Iris pigment epithelial cell (primary cell): ENCODE measurements around the gene ADGRG3.

Experiments
- DNase-seq: peaks from one replicate; pipeline ENCODE4 v3.0.0-alpha.2; 2011; ENCODE audit warnings: low read depth

The ADGRG3 gene

DNA sequence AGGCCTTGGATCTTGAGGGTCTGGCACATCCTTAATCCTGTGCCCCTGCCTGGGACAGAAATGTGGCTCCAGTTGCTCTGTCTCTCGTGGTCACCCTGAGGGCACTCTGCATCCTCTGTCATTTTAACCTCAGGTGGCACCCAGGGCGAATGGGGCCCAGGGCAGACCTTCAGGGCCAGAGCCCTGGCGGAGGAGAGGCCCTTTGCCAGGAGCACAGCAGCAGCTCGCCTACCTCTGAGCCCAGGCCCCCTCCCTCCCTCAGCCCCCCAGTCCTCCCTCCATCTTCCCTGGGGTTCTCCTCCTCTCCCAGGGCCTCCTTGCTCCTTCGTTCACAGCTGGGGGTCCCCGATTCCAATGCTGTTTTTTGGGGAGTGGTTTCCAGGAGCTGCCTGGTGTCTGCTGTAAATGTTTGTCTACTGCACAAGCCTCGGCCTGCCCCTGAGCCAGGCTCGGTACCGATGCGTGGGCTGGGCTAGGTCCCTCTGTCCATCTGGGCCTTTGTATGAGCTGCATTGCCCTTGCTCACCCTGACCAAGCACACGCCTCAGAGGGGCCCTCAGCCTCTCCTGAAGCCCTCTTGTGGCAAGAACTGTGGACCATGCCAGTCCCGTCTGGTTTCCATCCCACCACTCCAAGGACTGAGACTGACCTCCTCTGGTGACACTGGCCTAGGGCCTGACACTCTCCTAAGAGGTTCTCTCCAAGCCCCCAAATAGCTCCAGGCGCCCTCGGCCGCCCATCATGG, 4.0 kb upstream of the ADGRG3 start:
- no peak for DNase-seq

DNA sequence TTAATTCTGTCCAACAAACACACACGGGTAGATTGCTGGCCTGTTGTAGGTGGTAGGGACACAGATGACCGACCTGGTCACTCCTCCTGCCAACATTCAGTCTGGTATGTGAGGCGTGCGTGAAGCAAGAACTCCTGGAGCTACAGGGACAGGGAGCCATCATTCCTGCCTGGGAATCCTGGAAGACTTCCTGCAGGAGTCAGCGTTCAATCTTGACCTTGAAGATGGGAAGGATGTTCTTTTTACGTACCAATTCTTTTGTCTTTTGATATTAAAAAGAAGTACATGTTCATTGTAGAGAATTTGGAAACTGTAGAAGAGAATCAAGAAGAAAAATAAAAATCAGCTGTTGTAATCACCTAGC, 3.5 kb upstream of the ADGRG3 start:
- no peak for DNase-seq

DNA sequence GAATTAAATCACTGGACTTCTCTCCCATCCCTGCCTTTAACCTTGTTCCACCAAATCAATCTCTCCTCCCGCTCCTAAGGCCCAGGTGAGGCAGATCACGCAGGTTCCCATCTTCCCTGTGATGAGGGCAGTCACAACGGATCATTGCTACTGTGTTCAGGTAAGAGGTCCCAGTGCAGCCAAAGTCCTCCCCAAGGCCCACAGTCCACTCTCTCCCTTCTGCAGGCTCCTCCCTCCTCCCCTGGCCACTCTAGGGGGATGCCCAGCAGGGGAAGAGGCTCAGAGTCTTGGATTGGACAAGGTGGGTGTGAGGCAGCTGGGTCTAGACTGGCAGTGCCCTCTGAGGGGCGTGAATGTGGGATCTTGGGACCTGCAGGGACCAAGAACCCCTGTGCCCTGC, 2.6 kb upstream of the ADGRG3 start:
- no peak for DNase-seq

DNA sequence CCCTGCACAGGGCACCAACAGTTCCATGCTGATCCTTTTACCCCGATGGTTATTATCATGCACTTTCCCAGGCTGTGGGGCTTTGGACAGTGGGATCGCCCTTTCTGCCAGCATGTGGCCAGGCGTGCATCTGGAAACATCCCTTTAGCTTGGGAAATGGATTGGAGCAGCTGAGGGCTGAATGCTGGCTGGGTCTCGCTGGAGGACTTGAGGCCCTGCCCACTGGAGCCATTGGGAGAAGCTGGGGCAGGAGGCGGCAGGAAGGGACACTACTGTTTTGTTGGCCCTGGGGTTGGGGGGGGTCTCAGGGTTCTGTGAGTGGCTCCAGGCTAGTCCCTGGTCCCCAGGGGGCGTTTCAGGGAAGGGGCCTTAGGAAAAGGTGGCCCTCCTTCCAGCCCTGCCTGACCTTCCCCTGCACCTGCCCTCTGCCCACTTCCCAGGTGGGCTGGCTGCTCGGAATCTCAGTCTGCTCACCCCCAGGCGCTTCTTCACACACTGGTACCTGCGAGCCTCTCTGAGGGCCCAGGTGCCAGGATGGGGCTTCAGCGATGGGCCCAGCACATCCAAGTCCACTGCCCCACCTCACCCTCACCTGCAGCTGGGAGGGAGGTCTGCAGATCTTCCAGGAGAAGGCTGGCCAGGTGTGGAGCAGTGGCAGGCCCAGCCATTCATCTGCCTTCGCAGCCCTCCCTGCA, 1.6 kb upstream of the ADGRG3 start:
- no peak for DNase-seq

DNA sequence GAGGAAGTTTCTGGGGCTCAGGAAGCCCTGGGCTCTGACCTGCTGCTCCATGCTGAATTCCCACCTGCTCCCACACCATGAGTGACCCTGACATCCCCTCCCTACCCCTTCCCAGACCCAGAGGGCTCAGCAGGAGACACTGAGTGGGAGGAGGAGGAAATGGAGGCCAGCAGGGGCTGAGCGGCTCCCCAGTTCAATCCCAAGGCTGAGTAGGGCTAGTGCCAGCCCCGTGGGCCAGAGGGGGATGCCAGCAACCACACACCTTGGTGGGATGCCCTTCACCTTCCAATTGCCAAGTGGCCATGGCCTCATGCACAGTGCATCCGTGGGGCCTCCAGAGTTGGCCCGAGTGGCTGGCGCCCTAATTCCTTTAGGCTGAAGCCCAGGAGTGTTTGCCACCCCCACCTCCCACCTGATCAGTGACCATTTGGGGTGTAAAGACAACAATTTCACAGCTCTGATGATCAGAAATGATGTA, 1.0 kb upstream of the ADGRG3 start:
- no peak for DNase-seq

DNA sequence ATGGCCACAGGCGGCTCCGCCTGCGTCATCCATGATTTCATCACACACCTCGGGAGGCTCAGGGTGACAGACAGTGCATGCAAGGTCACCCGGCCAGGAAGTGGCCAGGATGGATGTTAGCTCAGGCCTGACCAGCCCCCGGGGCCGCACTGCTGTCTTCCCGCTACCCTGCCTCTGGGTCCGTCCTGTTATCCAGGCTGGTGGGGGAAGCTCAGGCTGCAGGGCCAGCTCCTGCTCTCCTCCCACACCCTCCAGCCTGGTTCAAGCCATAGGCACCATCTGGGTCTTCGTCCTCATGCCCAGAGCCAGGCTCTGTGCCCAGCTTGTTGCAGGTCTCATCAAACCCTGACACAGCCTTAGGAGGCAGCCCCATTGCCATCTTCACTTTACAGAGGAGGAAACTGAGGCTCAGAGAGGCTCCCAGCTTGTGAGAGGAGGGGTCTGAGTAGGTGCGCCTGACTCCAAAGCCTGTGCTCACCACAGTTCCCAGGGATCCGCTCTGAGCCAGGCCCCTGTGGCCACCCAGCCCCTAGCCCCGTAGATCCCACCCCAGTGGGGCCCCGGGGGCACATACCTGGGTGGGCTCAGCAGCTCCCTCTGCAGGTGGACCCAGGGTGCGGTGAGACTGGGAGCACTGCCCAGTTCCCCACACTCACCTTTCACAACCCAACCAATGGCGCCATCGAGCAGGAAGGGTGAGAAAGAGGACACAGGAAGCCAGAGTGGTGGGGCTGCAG, 412 bp upstream of the ADGRG3 start:
- peak; percentile 84 for DNase-seq

DNA sequence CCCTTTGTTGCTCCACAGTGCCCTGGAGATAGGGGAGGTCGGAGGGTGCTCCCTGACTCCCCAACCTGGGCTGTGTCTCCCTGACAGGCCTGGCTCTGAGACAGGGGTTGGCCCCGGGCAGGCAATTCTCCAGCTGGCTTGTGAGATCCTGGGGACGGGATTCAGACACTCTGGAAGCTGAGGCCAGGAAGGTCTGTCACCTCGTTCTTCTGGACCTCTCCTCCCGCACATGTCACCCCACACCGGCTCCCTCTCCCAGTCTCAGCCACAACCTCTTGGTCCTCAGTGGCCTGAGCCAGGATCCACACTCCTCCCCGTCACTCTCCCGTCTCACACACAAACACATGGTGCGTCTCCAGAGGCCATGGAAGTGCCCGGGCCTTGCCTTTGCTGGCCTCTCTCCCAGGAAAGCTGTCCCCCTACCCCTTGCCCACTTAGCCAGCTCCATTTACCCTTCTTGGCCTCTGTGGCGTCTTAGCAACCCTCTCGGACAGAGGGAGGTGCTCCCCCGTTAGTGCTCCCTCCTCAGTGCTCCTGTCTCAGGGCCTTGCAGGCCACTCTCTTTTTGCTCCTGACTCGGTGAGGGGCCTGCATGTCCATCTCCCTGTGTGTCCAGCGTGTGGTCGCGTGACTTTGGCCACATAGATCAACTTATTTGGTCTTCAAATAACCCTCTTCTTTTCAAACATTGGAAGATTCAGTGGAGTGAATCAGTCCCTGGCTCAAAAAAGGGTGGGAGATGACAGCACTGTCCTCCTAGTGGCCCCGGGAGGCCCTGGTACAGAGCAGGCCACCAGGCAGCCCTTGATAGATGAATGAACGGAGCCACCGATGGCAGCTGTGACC, 747 bp downstream of the ADGRG3 start:
- DNase-seq: no peak

DNA sequence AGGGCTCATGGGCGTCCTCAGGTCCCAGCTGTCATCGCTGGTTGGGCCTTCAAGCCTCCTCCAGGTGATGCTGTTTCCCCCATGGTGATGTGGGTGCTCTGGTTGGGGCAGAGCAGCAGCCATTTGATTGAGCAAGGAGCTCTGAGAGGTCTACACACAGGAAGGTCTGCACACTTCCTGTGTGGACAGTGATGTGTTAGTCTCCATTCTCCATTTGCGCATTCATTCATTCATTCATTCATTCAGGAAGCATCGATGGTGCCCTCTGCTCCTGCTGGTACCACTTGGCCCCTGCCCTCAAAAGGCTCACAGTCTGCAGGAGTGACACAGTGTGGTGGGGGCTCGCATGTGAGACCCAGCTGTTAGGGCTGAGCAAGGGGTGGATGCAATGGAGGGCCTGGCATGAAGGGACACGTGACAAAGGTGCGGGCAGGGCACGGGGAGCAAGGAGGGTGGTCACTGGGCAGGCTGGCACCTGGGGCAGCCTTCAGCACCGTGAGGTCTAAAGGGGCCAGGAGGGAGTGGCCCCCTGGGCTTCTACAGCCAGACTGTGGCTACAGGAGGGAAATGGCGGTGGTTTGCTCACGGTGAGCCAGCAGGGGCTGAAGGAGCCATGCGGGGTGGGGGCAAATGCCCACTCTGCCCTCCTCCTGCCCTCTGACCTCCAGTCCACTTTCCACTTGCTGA, 1.5 kb downstream of the ADGRG3 start:
- DNase-seq: no peak

DNA sequence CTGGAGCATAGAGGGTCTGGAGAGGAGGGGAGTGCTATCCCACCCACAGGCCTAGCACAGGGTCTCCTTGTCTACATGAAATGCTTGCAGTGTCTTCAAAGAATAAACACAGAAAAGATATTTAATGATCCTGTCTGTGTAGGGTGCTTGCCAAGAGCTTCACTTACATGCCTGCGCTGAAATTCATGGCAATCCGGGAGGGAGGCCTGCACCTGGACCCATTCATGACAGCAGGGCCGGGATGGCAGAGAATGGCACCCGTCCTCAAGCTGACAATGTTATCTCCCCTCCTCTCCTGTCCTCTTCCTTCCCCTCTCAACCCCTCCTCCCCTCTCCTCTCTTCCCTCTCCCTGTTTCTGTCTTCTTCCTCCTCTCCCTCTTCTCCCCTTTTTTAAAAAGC, 2.1 kb downstream of the ADGRG3 start:
- DNase-seq: no peak

DNA sequence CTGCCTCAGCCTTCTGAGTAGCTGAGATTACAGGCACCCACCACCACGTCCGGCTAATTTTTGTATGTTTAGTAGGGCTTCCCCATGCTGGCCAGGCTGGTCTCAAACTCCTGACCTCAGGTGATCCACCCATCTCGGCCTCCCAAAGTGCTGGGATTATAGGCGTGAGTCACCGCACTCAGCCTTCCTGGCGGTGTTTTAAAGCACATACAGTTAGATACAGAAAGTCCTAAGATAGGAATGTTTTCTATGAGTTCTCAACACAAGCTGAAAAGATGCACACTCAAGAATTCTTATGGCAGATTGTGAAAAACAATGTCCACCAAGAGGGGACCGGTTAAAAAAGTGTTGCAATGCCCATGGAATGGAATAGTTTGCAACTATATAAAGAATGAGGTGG, 3.3 kb downstream of the ADGRG3 start:
- peak; percentile 80 for DNase-seq

DNA sequence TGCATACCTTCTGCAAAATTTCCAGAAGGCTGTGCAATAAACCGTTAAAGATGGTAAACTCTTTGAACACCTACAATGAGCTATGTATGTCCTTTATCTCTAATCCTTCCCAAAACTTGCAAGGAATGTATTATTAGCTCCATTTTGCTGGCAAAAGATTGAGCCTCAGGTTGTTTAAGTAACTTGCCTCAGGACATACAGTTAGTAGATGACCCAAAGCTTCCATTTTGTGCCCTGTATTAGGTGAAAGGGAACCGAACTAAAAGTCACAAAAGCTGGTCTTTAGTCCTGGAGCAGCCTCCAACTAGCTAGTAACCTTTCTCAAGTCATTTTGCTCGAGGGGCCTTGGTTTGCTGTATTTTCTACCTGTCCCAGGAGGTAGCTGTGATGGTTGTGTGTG, 4.3 kb downstream of the ADGRG3 start:
- DNase-seq: no peak

DNA sequence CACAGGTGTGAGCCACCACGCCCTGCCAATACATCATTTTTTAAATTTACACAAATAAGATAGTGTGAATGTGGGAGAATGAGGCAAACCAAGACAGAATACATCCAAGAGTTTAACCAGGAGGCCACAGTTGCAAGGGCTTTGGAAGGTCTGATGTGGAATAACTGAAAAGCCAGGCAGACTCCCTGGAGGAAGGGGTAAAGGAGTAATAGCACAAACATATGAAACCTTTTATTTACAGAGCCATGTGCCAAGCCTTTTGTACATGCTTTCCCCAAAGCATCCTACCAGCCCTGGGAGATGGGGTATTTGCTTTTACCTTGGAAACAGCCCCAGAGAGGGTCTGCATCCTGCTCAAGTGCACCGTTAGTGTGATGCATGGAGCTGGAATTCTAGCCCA, 4.7 kb downstream of the ADGRG3 start:
- DNase-seq: no peak

DNA sequence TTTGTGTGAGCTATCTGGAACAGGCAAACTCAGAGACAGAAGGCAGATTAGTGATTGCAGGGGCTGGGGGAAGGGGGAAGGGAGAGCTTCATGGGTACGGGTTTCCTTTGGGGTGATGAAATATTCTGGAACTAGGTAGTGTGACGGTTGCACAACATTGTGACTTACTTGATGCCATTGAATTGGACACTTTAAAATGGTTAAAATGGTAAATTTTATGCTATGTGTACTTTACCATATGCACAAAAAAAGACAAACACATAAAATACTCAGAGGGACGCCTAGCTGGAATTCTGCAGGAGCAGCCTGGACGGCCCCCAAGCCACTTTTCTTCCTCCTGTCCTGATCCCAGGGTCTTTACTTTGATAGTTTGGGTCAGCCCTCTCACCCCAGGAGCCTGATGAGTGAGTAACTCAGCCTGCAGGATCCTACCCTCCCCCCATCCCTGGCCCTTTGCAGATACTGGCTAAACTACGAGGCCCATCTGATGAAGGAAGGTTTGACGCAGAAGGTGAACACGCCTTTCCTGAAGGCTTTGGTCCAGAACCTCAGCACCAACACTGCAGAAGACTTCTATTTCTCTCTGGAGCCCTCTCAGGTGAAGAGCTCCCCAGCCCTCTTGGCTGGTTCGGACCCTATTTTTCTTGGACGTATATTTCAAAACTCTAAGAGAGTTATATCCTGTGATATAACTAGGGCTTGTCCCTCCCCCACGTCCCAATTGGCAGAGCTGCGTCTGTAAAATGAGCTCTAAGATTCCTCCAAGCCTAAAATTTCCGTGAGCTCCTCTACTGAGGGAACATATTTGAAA, 7.8 kb downstream of the ADGRG3 start:
- DNase-seq: peak; percentile 34

DNA sequence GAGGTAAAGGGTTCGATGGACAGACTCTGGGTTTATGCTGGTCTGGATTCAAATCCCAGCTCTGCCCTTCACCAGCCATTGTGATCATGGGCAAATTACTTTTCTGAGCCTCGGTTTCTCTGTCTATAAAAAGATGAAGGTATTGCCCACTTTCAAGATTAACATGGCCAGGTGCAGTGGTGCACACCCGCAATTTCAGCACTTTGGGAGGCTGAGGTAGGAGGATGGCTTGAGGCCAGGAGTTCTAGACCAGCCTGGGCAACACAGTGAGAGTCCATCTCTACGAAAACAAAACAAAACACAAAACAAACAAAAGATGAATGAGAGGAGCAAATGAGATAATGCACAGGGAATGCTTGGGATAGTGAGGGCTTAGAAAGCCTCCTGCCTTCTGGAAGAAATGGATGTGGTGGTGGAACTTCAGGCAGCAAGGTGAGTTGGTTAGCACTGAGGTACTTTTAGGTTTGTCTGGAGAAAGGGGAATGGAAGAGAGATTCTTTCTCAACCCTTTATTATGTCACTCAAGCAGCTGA, 8.5 kb downstream of the ADGRG3 start:
- no peak for DNase-seq

DNA sequence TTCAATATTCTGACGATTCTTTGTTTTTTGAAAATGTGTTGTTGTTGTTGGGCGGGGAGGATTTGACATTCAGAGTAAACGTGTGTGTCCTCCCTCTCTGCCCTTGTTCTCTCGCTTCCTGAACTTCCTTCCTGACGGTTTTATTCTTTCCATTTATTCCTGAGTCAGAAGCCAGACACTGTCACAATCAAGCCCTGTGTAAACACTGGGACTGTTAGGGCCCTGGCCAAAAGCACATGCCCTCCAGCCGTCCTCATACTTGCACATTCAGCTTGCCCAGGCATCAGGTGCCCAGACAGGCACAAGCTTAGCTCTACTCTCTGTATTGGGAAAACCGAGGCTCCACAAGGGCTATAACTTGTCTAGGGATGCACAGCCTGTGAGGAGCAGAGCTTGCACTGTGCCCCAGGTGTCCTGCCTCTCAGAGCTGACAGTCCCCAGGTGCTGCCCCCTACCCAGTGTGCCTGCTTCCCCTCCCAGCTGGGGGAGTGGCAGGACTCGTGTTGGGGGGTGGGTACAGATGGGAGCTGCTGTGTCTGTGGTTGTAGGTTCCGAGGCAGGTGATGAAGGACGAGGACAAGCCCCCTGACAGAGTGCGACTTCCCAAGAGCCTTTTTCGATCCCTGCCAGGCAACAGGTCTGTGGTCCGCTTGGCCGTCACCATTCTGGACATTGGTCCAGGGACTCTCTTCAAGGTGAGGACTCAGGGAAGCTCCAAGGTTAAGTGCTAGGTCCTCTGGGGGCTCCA, 9.7 kb downstream of the ADGRG3 start:
- DNase-seq: no peak

DNA sequence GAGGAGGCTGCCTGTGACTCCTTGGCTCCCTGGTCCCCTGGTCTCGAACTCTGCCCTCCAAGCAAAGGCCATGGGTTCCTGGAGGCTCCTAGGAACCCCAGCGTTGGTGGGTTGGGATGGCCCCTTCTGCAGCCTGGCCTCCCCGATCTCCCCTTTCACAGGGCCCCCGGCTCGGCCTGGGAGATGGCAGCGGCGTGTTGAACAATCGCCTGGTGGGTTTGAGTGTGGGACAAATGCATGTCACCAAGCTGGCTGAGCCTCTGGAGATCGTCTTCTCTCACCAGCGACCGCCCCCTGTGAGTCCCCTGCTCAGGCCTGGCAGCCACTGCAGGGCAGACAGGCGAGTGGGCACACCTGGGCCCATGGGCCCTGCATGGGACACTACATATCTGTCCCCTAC, 10.9 kb downstream of the ADGRG3 start:
- no peak for DNase-seq

DNA sequence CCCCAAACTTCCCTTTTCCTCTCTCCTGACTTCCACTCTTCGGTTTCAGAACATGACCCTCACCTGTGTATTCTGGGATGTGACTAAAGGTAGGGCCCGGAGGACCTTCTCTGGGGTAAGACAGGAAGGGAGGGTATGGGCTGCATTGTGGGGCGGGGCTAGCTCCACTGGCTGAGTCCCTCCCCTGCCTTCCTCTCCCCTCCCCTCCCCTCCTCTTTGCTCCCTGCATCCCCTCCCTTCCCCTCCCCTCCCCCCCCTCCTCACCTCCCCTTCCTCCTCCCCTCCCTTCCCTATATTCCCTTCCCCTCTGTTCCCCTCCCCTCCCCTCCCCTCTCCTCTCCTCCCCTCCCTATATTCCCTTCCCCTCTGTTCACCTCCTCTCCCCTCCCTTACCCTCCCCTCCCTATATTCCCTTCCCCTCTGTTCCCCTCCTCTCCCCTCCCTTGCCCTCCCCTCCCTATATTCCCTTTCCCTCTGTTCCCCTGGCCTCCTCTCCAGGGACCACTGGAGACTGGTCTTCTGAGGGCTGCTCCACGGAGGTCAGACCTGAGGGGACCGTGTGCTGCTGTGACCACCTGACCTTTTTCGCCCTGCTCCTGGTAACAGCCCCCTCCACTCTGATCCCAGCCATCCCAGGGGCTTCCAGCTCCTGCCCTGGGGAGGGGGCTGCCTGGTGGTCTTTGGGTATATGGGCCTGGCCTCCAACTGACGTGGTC, 11.8 kb downstream of the ADGRG3 start:
- DNase-seq: no peak

DNA sequence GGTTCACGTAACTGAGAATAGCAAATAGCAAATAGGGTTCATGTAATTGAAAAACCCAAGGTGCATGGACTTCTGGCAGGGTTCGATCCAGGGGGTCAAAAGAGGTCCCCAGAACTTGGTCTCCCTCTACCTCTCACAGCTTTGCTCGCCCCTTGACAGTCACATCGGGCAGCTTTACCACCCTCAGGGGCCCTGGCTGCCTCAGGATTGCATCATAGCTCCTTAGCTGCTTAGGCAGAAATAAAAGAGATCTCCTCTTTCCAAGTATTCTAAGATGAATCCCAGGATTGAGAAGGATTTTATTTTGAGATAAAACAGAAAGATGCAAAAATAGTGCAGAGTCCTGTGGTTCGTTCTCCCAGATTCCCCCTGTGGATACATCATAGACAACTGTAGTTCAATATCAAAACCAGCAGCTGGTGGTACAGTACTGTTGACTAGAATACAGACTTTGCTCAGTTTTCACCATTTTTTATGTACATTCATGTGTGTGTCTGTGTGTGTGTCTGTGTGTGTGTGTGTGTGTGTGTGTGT, 12.8 kb downstream of the ADGRG3 start:
- no peak for DNase-seq
